NCI-H446 treated with DMSO at 0.1 percent for 48 hours (cell line): ENCODE measurements around the gene MICAL2.

ENCODE experiments used
- DNase-seq: peaks from one replicate; lab custom pipeline; 2025; lab: John Stamatoyannopoulos, UW

The MICAL2 gene

GRCh38 chr11:12155696-12156095 is 45.3 kb downstream of the MICAL2 start:
- no peak for DNase-seq

DNA sequence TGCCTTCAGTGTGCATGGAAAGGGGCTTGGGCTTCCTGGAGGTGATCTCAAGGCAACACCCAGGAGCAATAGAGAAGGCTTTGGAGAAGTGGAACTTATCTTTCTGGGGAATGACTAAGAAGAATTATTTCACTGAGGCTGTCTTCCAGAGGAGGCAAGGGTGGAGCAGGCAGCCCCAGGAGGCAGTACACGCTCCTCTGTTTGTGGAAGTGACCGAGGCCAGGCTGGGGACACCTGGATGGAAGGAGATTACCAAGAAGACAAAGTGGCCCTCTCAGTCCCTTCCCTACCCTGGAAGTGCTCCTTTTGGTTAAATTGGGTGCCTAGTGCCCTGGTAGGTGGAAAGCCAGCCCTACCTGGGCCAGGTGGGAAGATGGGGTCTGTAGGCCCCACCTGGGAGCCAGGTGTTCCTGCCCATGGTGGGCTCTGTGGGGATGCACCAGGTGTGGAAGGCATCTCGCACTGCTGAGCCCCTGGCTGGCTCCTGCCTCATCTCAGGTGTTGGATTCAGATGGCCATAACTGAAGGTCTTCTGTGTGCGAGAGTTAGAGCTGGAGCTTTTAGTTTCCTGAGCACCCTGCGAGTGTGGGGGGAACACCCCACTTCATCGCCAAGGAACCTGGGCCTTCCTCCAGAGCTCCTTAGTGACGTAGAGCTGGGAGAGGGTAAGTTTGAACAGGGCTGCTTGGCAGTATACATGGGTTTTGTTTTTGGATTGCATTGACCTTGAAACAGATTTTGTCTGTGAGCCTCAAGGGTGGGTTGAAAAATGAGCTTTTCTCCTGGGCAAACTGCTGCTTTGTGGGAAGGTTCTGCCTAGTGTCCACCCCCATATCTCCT is 46.1 kb downstream of the MICAL2 start:
- DNase-seq = no peak

- DNase-seq = no peak
These were observed 46.9 kb downstream of the MICAL2 start for GRCh38 chr11:12157241-12157661.

DNA sequence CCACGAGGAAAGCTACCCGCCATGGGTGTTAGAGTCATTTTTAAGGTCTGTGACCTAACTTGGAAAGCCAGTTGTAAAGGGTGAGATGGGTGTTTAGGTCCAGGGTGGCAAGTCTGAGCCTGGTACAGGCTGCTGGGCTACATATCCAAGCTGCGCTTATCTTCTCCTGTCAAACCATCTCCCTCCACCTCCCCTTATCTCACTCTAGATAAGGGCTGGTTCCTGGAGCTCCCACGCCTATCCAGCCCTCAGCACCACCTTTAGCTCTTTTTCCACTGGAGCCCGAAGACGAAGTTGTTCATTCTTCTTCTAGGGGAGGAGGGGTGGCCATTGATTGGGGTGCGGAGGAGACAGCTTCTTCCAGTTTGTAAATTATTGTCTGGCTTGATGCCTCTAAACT is 48.5 kb downstream of the MICAL2 start:
- no peak for DNase-seq

DNA sequence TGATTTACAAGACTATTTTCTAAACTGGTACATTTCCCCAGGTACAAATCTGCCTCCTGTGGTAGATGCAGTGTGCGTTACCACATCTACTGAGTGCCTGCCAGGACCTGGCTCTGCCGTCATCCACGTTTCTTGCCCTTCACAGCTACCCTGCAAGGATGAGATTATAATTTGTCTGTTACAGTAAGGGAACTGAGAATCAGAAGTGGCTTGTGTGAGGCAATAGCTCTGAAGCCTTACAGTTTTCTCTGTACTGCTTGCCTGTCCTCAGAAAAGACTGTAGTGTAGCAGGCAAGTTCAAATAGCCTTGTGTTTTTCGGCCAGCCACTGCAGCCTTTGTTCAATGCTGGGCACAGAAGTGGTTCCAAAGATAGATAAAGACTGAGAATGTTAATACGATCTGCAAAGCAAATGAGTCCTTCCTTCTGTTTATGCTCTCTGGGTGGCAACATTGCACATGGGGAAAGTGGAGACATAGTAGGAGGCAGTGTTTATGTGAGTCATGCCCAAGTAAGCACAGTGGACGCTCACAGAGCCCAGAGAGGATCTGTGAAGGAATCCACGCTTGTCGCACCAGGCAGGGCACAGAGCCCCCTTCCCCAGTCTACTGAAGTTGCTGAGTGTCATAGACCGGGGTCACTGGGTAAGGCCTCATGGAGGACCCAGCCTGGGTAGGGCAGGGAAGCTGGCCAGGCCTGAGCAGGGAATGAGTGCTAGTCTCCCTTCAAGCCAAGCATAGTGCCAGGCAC is 49.1 kb downstream of the MICAL2 start:
- no peak for DNase-seq

GRCh38 chr11:12160231-12160630 is 49.8 kb downstream of the MICAL2 start:
- no peak for DNase-seq

- DNase-seq = no peak
These were observed 50.3 kb downstream of the MICAL2 start for GRCh38 chr11:12160680-12161079.

DNA sequence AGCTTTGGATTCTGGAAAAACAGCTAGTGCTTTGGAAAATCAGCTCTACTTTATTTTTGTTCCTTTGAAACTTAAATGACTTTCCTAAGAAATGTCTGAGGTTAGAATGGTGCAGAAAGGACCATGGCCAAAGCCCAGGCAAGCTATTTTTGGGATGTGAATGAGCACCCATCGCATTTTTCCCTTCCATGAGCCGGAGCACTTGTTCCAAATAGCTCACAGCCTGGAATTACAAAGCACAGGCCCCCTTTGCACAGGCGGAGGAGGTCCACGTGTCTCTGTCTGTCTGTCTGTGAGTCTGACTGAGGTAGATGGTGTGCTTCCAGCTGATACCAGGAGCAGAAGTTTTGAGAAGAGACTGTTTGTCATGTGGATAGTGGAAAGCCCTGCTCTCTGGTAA is 50.7 kb downstream of the MICAL2 start:
- no peak for DNase-seq

GRCh38 chr11:12161603-12162350 is 51.4 kb downstream of the MICAL2 start:
- no peak for DNase-seq

- no peak for DNase-seq
These were observed 52.3 kb downstream of the MICAL2 start for GRCh38 chr11:12162652-12163051.

GRCh38 chr11:12163181-12163941 is 53.0 kb downstream of the MICAL2 start:
- DNase-seq = no peak

GRCh38 chr11:12164061-12165014 is 53.9 kb downstream of the MICAL2 start:
- no peak for DNase-seq

DNA sequence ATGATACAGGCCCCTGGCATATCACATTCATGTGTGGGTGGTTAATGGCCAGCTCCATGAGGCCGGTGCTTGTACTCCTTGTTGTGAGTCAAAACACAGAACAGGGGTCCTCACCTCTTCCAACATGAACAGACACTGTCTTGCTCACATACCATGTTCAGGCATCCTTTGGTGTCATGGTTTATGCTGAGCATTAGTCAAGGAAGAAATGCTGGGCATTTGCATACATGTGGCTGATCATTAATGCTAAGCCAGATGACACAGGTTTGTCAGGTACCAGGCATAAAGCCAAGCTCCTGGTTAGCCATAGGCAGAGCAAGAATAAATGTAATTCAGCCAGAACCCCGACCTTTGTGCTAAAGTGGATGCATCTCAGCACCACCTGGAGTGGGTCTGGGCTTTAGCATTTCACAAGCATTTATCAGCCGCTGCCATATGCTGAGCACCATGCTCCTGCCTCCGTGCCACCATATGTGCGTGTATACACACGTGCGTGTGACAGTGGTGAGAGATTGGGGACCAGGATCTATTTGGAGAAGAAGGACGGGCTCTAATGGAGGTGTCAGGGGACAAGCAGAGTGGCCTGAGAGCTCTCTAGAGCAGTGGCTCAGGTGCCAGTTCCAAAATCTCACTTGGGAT is 55.0 kb downstream of the MICAL2 start:
- DNase-seq = no peak

DNA sequence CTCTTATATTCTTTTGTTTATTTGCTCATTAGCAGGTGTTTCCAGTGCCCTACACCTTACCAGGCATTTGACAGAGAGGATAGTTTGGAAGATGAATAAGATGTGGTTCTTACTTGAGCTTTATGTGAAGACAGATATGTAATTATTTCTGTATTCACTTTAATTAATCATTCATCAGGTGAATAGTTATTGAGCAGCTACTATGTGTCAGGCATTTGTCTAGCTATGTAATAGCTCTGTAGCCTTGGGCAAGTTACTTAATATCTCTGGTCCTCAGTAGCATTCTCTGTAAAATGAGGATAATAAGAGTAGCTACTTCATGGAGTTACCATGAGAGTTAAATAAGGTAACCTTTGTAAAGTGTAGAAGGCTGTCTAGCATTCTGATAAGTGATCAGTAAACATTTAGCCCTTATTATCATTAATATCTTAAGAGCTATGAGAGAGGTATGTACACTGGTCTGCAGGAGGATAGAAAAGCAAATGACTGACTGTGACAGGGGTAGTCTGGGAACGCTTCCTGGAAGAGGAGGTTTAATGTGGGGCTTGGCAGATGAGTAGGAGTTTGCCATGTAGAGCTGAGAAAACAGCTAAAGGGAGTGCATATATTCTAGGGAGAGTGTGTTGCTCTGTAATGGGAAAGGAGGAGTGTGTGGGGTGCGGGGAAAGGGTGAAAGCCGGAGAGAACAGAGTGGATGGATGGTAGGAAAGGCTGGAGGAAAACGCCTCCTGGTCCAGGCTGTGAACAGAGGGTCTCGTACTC is 56.1 kb downstream of the MICAL2 start:
- DNase-seq = no peak

- DNase-seq = no peak
These were observed 56.9 kb downstream of the MICAL2 start for GRCh38 chr11:12167061-12168000.

DNA sequence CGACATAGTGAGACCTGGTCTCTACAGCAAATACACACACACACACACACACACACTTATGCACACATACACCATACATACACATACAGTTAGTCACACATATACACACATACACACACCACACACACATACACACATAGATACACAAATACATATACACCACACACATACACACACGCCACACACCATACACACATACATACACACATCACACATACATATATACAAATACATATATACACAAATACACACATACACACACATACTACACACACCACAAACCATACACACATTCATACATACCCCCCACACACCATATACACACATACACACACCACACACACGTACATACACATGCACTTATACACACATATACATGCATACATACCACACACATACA is 57.7 kb downstream of the MICAL2 start:
- no peak for DNase-seq

DNA sequence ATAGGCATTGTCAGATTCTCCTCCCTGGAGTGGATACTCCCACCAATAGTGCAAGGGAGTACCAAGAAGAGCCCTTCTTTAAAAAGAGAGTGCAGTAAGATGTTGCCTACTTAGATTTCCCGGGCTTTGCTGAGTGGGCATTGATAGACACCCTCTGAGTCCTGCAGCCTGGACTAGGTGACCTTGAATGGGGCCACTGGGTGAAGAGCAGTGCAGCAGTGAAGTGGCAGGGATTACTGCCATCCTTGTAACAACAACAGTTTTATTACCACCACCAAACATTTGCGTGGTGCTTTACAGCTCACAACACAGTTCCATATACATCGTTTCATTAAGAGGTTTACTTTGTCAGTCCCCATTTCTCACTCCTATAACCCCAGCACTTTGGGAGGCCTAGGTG is 59.4 kb downstream of the MICAL2 start:
- DNase-seq = no peak

- no peak for DNase-seq
These were observed 60.1 kb downstream of the MICAL2 start for GRCh38 chr11:12170501-12170900.
